Ishikawa (cell line): ENCODE results near the gene ALPL.

Source experiments
- CEBPB ChIP-seq: IDR thresholded peaks from 2 replicates; pipeline ENCODE4 v1.6.1; 2012
- CREB1 ChIP-seq: IDR thresholded peaks from 2 replicates; pipeline ENCODE4 v1.6.1; 2012; ENCODE audit warnings: low read depth
- EGR1 ChIP-seq: IDR thresholded peaks from 2 replicates; pipeline ENCODE4 v1.6.1; 2012
- EP300 ChIP-seq: IDR thresholded peaks from 2 replicates; pipeline ENCODE4 v1.6.1; 2012; ENCODE audit warnings: borderline replicate concordance
- FOXM1 ChIP-seq: IDR thresholded peaks from 2 replicates; pipeline ENCODE4 v1.6.1; 2012; ENCODE audit warnings: low read depth, borderline replicate concordance
- NFIC ChIP-seq: IDR thresholded peaks from 2 replicates; pipeline ENCODE4 v1.6.1; 2012
- RAD21 ChIP-seq: IDR thresholded peaks from 2 replicates; pipeline ENCODE4 v1.6.1; 2012; ENCODE audit warnings: low read depth
- TAF1 ChIP-seq: IDR thresholded peaks from 2 replicates; pipeline ENCODE4 v1.6.1; 2012; ENCODE audit warnings: low read depth, mild to moderate bottlenecking
- TCF12 ChIP-seq: IDR thresholded peaks from 2 replicates; pipeline ENCODE4 v1.6.1; 2012; ENCODE audit warnings: low read depth
- TEAD4 ChIP-seq: IDR thresholded peaks from 2 replicates; pipeline ENCODE4 v1.6.1; 2012
- YY1 ChIP-seq: IDR thresholded peaks from 2 replicates; pipeline ENCODE4 v1.6.1; 2012; ENCODE audit warnings: low read depth
- ZBTB7A ChIP-seq: IDR thresholded peaks from 2 replicates; pipeline ENCODE4 v1.6.1; 2012; ENCODE audit warnings: low read depth
- TF ChIP-seq, protein P1 (sequence below): IDR thresholded peaks from 2 replicates; pipeline ENCODE4 v1.6.1; 2012; ENCODE audit warnings: low read depth, mild to moderate bottlenecking
- TF ChIP-seq, protein P2 (sequence below): IDR thresholded peaks from 2 replicates; pipeline ENCODE4 v1.6.1; 2012
- TF ChIP-seq, protein P3 (sequence below): IDR thresholded peaks from 2 replicates; pipeline ENCODE4 v1.6.1; 2012

ALPL gene

DNA sequence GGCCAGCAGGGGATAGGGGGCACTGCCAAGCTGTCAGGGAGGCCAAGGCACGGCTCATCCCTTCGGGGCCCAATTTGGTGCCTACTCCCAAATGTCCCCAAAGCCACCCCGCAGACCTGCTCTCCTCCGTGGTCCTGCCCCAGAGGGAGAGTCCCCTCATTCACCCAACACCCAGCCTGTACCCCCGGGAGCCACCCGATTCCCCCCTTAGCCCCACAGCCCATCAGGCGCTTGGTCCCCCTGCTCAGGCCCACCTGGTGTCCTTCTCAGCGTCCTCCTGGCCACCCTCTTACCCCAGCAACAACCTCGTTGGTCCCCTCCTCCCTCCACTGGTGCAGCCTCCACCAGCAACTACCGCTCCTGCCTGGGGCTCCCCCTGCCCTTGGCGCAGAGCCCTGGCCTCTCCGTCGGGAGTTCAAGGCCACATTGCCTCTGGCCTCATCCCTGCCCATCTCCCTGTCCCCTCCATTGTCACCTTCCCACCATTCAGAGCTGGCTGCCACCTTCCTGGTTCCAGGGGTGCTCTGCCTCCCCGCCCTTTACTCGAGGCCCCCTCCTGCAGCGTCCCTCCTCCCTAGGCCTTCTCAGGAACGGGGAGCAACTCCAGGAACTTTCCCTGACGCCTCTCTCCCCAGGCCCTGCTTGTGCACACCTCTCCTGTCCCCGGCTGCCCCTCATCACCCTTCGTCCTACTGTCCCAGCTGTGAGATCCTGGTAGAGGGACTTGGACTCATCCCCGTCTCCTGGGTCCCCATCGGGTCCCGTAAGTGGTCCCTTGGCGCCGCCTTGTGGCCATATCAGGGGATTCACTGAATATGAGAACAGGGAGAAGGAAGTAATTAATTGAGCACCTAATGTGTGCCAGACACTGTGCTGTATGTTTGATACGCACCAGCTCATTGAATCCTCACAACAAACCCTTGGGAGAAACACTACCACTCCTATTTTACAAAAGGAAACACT, 86.0 kb downstream of the ALPL start:
- peak; percentile 72 for TF ChIP-seq RAD21
- TF ChIP-seq CEBPB = no peak
- TF ChIP-seq FOXM1 = no peak
- TF ChIP-seq, protein P1, sequence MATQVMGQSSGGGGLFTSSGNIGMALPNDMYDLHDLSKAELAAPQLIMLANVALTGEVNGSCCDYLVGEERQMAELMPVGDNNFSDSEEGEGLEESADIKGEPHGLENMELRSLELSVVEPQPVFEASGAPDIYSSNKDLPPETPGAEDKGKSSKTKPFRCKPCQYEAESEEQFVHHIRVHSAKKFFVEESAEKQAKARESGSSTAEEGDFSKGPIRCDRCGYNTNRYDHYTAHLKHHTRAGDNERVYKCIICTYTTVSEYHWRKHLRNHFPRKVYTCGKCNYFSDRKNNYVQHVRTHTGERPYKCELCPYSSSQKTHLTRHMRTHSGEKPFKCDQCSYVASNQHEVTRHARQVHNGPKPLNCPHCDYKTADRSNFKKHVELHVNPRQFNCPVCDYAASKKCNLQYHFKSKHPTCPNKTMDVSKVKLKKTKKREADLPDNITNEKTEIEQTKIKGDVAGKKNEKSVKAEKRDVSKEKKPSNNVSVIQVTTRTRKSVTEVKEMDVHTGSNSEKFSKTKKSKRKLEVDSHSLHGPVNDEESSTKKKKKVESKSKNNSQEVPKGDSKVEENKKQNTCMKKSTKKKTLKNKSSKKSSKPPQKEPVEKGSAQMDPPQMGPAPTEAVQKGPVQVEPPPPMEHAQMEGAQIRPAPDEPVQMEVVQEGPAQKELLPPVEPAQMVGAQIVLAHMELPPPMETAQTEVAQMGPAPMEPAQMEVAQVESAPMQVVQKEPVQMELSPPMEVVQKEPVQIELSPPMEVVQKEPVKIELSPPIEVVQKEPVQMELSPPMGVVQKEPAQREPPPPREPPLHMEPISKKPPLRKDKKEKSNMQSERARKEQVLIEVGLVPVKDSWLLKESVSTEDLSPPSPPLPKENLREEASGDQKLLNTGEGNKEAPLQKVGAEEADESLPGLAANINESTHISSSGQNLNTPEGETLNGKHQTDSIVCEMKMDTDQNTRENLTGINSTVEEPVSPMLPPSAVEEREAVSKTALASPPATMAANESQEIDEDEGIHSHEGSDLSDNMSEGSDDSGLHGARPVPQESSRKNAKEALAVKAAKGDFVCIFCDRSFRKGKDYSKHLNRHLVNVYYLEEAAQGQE = no peak

DNA sequence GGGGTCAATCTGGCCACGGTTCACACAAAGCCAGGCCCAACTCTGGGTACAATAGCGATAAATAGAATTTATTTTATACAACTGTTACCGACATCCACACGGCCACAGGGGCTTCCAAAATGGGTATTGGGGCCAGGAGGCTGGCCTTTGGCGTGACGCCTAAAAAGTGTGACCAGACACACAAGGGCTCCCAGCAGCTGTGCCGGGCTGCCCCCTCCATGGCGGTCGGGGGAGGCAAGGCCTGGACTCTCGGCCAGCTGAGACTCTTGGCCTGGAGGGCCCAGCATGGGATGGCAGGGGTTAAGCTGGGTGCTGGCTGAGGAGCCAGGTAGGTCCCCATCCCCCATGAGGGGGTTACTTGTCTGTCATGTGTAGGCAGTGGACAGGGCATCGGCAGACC, 87.0 kb downstream of the ALPL start:
- TF ChIP-seq EP300 = no peak
- TF ChIP-seq, protein P2, sequence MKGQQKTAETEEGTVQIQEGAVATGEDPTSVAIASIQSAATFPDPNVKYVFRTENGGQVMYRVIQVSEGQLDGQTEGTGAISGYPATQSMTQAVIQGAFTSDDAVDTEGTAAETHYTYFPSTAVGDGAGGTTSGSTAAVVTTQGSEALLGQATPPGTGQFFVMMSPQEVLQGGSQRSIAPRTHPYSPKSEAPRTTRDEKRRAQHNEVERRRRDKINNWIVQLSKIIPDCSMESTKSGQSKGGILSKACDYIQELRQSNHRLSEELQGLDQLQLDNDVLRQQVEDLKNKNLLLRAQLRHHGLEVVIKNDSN = no peak
- TF ChIP-seq, protein P3, sequence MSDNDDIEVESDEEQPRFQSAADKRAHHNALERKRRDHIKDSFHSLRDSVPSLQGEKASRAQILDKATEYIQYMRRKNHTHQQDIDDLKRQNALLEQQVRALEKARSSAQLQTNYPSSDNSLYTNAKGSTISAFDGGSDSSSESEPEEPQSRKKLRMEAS = no peak
- no peak for TF ChIP-seq RAD21
- no peak for TF ChIP-seq NFIC
- no peak for TF ChIP-seq TCF12
- no peak for TF ChIP-seq CREB1
- no peak for TF ChIP-seq ZBTB7A
- TF ChIP-seq FOXM1 = no peak
- no peak for TF ChIP-seq TEAD4
- TF ChIP-seq TAF1 = no peak

DNA sequence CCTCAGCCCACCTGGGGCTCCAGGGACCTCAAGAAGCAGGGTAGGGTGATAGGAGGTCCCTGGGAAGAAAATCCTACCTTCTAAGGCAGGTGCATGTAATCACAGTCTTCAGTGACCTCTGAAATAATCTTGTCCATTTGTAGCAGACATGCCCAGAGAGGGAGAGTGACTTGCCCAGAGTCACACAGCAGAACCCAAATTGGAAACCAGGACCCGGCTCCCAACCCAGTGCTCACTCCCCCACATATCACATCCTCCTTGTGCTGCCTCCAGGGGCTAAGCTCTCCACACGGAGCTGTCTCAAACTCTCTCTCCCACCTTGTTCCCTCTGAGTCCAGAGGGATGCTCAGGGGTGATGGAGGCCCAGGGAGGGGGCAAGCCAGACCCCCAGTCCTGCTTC, 87.4 kb downstream of the ALPL start:
- TF ChIP-seq CEBPB (no peak), TEAD4 (no peak), RAD21 (no peak), TAF1 (no peak), NFIC (no peak)
- TF ChIP-seq, protein P2 = no peak

DNA sequence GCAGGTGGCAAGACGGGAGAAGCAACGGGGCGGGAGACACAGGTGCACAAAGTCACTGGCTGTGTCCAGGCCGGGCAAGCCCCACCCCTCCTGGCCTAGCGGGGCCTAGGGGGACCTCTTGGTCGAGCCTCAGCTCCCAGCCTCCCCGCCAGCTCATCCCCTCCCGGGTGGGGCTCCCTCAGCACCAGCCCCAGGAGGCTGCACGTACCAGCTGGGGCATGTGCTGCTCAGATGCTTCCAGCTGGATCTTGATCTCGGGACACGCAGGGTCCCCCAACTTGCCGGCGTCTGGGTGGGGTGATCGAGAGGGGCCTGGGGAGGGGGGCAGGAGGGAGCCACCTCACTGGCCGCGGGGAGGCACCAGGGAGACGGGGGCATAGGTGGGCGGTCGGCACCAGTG, 88.5 kb downstream of the ALPL start:
- TF ChIP-seq, protein P1 = no peak
- TF ChIP-seq EP300 (no peak), TAF1 (no peak), RAD21 (no peak)

DNA sequence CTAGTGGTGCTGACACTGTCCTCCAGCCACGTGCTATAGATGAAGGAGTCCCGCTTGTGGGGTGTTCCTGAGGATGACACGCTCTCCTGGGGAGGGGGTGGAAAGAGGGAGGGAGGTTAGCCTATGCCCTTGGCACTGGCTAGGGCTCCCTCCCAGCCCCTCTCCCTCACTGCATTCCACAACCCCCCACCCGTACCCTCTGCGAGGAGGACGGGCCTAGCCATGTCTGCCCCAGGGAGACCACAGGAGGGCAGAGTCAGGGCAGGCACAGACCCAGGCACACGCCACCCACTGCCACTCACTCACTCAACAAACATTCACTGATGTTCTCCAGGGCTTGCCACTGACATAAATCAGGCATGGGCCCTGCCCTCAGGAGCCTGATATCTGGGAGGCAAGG, 89.2 kb downstream of the ALPL start:
- TF ChIP-seq CEBPB (no peak), CREB1 (no peak), ZBTB7A (no peak), TCF12 (no peak), YY1 (no peak), NFIC (no peak), FOXM1 (no peak), RAD21 (no peak), EGR1 (no peak), TEAD4 (no peak), EP300 (no peak)
- TF ChIP-seq, protein P1 = no peak
- TF ChIP-seq, protein P2 = no peak
